Cardiac muscle cell (in vitro differentiated cells and primary cell): Measurements from ENCODE around the gene TBC1D17. TPM values are rescaled to one million over a fixed set of nuclear protein-coding genes. Genes with fewer than 3 reads are reported as not detected.

ENCODE experiments used
- DNase-seq, 2 donors: peaks; one replicate each; pipeline versions ENCODE4 v3.0.0 to v3.0.0-alpha.2; 2010 to 2017; ENCODE audit warnings: low read depth in 1 of 2, low spot score in 1 of 2
- H3K27ac ChIP-seq: fragments of 200-600 bp; sonication (generic); 2 replicates; pipeline ENCODE4 v1.5.1; 2016
- H3K27me3 ChIP-seq: fragments of 200-600 bp; sonication (generic); 2 replicates; pipeline ENCODE4 v1.6.0; 2016; ENCODE audit warnings: control low read depth
- H3K36me3 ChIP-seq: fragments of 200-600 bp; sonication (generic); 2 replicates; pipeline ENCODE4 v1.5.1; 2016; ENCODE audit warnings: control low read depth
- H3K4me1 ChIP-seq: fragments of 200-600 bp; sonication (generic); 2 replicates; pipeline ENCODE4 v1.8.1; 2017; ENCODE audit warnings: low read depth, mild to moderate bottlenecking, mixed run types
- H3K4me3 ChIP-seq: fragments of 200-600 bp; sonication (generic); 2 replicates; pipeline ENCODE4 v1.5.1; 2016; ENCODE audit warnings: mild to moderate bottlenecking
- H3K9me3 ChIP-seq: fragments of 200-600 bp; sonication (generic); 2 replicates; pipeline ENCODE4 v1.5.1; 2017; ENCODE audit warnings: low read depth, mild to moderate bottlenecking, control low read depth
- polyA plus RNA-seq: library from polyadenylated mRNA; unstranded; fragments of >200 nt; fragmentation: Nextera tagmentation; extraction: Ambion mirVana; gene quantifications from 2 replicates; pipeline ENCODE4 v1.2.1, GENCODE V29; 2016
- total RNA-seq: library from RNA; depleted of rRNA; stranded (reverse); fragments of >200 nt; gene quantifications from 2 replicates; pipeline ENCODE4 v1.2.3, GENCODE V29; 2016
- TF ChIP-seq, protein P1 (sequence below): IDR thresholded peaks from 2 replicates; pipeline ENCODE4 v1.5.1; 2012; ENCODE audit warnings: low read depth, mild to moderate bottlenecking, low read length

The TBC1D17 gene
- total and polyA plus RNA-seq, 2 experiments from 2014 or later, result 26.8 to 52.5 TPM

DNA sequence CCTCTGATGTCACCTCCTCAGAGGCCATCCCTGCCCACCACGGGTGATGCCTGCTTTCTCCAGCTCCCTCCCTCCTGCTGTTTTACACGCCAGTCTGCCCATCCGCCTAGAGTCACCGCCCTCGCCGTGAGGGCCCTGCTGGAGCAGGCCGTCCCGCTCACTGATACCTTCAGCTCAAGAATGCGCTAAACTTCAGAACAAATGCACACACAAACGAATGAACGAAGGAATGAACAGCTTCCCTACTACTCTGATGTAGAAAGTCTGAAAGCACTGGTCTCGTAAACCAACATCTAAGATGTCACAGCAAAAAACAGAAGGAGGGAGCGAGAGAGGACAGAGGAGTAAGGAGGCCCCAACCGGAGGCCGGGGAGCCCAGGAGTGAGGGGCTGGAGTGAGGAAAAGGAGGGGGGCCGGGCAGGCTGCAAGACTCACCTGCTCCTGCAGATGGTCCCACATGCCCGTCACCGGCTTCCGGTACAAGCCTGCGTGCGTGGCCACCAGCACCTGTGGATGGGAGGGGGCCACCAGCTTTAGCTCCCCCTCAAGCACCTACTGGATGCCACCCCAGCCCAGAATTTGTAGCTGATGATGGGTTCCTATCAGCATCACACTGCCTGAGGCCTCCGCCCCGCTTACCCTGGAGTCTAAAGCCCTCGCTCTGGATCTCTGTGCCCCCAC, 14.1 kb upstream of the TBC1D17 start:
- H3K27ac ChIP-seq, result peak overlapping the region; percentile 82
- no peak for DNase-seq
- no peak overlapping the region for H3K4me3 ChIP-seq
- H3K4me1 ChIP-seq, result peaks cover 23% of the 10 kb centered on the region
- H3K9me3 ChIP-seq, result no peaks in the 10 kb centered on the region
- H3K27me3 ChIP-seq, result no peaks in the 10 kb centered on the region
- TF ChIP-seq, protein P1, sequence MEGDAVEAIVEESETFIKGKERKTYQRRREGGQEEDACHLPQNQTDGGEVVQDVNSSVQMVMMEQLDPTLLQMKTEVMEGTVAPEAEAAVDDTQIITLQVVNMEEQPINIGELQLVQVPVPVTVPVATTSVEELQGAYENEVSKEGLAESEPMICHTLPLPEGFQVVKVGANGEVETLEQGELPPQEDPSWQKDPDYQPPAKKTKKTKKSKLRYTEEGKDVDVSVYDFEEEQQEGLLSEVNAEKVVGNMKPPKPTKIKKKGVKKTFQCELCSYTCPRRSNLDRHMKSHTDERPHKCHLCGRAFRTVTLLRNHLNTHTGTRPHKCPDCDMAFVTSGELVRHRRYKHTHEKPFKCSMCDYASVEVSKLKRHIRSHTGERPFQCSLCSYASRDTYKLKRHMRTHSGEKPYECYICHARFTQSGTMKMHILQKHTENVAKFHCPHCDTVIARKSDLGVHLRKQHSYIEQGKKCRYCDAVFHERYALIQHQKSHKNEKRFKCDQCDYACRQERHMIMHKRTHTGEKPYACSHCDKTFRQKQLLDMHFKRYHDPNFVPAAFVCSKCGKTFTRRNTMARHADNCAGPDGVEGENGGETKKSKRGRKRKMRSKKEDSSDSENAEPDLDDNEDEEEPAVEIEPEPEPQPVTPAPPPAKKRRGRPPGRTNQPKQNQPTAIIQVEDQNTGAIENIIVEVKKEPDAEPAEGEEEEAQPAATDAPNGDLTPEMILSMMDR, result no peak
- H3K36me3 ChIP-seq, result peaks cover 24% of the 10 kb centered on the region

DNA sequence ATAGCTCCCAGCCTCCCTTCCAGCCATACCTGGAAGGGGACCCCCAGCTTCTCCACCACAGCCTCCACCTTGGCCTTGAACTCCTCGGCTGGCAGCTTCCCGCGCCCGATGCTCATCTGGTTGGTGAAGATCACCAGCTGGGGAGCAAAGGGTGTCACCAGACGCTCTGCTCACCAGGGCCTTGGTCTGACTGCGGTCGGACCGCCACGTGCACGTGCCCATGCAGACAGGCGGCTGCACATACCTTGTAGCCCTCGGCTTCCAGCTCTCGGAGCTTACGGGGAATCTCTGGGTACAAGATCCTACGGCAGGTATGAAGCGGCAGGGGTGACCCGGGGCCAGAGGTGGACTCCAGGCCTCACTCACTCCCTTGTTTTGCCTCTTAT, 13.6 kb upstream of the TBC1D17 start:
- H3K27me3 ChIP-seq, result no peaks in the 10 kb centered on the region
- H3K4me3 ChIP-seq, result no peak overlapping the region
- TF ChIP-seq, protein P1, result no peak
- peaks cover 18% of the 10 kb centered on the region for H3K36me3 ChIP-seq
- no peak overlapping the region for H3K27ac ChIP-seq
- DNase-seq, result no peak
- H3K9me3 ChIP-seq, result no peaks in the 10 kb centered on the region
- H3K4me1 ChIP-seq, result peaks cover 23% of the 10 kb centered on the region

DNA sequence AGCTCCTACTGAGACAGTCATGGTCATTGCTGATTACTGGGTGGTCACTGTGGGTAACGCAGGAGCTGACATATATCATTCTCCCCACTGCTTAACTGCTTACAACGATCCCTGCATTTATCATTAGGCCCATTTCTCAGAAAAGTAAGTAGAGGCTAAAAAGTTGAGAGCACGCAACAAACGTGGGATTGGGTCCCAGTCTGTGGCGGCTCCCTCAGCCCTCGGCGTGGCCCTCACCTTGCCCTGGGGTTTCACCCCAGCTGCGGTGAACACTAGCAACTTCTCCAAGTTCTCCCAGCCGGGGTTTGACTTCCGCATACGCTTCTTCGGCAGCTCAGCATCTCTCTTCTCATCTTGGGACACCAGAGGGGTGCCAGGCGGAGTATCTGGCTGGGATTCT, 12.6 kb upstream of the TBC1D17 start:
- Histone ChIP-seq H3K4me1 (peaks cover 23% of the 10 kb centered on the region), H3K9me3 (no peaks in the 10 kb centered on the region), H3K27me3 (no peaks in the 10 kb centered on the region), H3K4me3 (no peak overlapping the region), H3K27ac (no peak overlapping the region), H3K36me3 (peaks cover 10% of the 10 kb centered on the region)
- TF ChIP-seq, protein P1, result no peak
- DNase-seq, result no peak

DNA sequence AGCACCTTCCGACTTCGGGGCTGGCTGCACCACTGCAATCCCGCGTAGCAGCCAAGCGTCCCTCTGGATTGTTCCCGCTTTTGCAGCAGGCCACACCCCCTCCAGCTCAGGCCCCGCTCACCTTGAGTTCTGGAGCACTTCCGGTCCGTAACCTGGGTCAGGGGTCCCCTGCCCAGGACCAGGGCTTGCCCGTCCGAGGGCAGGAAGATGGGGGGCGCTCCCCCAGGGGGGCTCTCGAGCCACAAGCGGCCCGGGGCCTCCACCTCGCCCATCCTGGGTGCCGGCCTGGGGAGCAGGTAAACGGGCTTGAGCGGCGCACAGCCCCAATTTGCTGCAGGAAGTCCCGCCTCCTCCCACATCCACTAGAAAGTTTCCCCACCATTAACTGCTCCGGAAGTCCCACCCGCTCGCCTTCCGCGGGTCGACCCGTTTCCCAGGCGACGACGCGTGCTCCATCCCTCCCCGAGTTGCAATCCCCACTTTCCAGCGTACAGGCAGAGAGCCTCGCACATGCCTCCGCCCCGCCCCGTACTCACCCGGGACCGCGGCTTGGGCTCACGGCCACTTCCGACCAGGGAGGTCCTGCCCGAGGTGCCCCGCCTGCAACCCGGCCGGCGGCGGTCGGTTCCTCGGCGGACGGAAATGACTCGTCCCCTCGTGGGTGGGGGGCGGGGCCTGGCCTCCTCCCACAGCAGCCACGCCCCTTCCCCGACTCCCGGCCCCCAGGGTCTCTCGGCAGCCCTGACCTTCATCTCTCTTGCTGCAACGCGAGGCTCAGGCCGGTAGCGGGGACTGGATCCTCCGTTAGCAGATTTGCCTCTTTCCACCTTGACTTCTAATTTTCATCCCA, 10.3 kb upstream of the TBC1D17 start, which contains the start of gene PNKP:
Gene PNKP (minus strand): TSS at position 644 of the 850 bp plus-strand sequence. CDS start 372 bp downstream, at position 272.
- peak within 1 kb of the TSS; percentile 72 for H3K4me3 ChIP-seq
- H3K27ac ChIP-seq, result peak within 1 kb of the TSS; percentile 56
- TF ChIP-seq, protein P1, result no peak
- no peaks in the 10 kb centered on the region for H3K27me3 ChIP-seq
- DNase-seq, result peak; percentile 94 to 96
- H3K9me3 ChIP-seq, result no peaks in the 10 kb centered on the region
- peaks cover 4% of the 10 kb centered on the region for H3K36me3 ChIP-seq
- H3K4me1 ChIP-seq, result peaks cover 18% of the 10 kb centered on the region

DNA sequence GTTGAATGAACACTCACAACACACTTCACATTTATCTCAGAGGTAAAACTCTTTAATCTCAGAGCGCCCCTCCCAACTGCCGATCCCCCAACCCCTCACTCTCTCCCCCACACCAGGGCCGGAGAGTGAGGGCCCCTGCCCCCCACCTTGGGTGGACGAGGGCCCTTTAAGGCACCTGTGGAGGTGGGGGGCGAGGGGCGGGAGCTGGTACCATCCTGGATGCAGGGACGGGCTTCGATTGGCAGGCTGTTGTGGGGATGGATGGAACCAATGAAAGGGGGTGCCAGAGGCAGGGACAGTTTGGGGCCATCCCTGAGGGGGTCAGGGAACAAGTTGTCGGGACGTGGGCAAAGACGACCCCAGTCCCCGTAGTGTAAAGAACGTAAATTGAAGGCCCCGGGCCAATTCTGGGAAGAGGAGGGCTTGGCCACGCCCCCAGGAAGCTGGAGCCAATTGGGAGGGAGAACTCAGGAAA, 8.5 kb upstream of the TBC1D17 start:
- peaks cover under 1% of the 10 kb centered on the region for H3K36me3 ChIP-seq
- peaks cover 11% of the 10 kb centered on the region for H3K4me1 ChIP-seq
- DNase-seq, result no peak
- peak overlapping the region; percentile 14 for H3K27ac ChIP-seq
- no peaks in the 10 kb centered on the region for H3K9me3 ChIP-seq
- TF ChIP-seq, protein P1, result no peak
- no peaks in the 10 kb centered on the region for H3K27me3 ChIP-seq
- peak overlapping the region; percentile 23 for H3K4me3 ChIP-seq
